ENCODE data around the gene SUN2.
"Not testable (repeated sequence)": the region's sequence is repeated elsewhere in the genome, so short reads cannot be mapped to it uniquely, and the experiment has no call there.

SUN2 gene, protein sequence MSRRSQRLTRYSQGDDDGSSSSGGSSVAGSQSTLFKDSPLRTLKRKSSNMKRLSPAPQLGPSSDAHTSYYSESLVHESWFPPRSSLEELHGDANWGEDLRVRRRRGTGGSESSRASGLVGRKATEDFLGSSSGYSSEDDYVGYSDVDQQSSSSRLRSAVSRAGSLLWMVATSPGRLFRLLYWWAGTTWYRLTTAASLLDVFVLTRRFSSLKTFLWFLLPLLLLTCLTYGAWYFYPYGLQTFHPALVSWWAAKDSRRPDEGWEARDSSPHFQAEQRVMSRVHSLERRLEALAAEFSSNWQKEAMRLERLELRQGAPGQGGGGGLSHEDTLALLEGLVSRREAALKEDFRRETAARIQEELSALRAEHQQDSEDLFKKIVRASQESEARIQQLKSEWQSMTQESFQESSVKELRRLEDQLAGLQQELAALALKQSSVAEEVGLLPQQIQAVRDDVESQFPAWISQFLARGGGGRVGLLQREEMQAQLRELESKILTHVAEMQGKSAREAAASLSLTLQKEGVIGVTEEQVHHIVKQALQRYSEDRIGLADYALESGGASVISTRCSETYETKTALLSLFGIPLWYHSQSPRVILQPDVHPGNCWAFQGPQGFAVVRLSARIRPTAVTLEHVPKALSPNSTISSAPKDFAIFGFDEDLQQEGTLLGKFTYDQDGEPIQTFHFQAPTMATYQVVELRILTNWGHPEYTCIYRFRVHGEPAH

DNA sequence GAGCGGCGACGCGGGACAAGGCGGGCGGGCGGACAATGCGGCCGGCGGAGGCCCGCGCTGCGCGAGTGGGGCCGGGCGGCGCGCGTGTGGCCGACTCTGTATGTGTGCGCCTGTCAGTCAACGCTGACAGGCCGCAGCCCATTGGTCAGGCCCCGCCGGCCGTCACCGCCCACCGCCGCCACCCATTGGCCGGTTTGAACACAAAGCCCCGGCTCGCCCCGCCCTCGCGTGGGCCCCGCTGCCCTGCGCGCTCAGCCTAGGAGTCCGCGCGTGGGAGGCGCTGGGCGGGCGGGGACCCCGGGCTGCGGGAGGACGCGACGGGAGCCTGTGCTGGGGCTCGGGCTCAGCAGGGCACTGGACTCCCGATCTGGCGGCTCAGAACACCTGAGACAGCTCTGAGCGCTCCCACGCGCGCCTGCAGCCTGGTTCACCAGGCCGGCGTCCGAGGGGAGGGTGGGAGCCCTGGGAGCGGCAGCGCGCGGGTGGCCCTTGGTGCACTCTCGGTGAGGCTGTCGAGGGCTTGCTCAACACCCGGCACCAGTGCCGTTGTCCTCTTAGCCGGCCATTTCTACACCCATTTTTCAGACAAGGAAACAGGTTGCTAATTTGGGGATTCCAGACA, at the start of gene SUN2:
Gene SUN2, minus strand, starts transcription at position 88 of the 622 bp plus-strand sequence. CDS start 3,370 bp downstream, outside the sequence.
- in situ Hi-C loops (cut with MboI; ENCODE audit: low sequenced_read_pairs), result no loop called here

DNA sequence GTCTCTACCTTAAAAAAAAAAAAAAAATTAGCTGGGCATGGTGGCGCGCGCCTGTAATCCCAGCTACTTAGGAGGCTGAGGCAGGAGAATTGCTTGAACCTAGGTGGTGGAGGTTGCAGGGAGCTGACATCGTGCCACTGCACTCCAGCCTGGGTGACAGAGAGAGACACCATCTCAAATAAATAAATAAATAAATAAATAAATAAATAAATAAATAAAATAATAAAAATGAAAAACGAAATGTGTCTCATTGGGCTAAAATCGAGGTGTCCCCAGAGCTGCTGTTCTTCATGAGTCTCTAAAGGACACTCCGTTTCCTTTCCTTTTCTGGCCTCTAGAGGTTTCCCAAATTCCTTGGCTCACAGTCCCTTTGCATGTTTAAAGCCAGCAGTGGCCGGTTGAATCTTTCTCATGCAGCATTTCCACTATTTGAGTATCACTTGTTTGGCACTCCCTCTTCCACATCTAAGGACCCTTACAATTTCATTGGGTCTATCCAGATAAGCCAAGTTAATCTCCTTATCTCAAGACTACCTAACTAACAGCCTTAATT, 49.3 kb upstream of the SUN2 start:
- in situ Hi-C loops (cut with MboI; ENCODE audit: low sequenced_read_pairs), result not testable (repeated sequence)

DNA sequence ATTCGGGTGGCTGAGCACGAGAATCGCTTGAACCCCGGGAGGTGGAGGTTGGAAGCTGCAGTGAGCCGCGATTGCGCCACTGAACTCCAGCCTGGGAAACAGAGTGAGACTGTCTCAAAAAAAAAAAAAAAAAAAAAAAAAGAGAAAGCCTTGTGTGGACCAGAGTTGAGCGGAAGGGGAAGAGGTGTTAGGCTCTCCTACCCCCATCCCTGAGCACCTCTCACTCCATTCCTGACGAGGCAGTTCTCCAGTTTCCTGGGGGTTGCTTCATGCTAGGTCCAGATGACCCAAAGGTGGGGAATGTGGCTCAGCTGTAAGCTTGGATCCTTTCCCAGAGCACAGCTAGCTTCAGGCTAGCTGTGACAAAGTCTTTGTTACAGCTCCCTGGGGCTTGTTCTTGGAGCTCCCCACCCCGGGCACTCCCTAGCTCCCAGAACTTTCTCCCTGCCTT, 46.9 kb upstream of the SUN2 start:
- in situ Hi-C loops (cut with MboI; ENCODE audit: low sequenced_read_pairs), result no loop called here

DNA sequence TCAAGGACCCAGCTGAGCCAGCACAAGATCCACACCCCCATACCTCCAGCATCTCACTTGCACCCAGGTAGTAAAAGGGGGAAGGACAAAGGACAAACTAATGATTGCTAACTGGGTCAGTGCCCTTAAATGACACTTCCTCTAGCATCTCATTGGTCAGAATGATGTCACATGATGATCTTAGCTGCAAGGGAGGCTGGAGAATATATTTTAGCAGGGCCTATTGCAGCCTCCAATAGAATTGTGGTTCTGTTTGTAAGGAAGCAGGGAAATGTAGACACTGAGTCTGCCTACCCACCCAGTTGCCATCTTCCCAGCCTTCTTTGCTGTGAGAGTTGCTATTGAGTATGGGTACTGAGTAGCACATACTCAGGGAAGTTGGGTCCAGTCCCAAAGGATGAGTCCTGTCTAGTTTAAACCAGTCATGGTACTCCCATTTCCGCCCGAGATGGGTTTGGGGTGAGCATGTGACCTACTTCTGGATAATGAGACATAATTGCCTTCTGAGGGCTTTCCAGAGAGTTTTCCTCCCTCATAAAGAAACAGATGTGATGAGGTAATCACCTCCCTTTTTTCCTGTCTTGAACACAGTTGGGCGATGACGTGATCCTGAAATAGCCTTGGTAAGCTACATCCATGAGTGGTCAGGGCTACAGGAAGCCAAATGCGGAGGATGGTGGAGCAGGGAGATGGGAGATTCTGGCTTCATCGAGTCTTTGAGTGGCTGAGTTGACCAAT, 43.6 kb upstream of the SUN2 start:
- in situ Hi-C loops (cut with MboI; ENCODE audit: low sequenced_read_pairs), result no loop called here

DNA sequence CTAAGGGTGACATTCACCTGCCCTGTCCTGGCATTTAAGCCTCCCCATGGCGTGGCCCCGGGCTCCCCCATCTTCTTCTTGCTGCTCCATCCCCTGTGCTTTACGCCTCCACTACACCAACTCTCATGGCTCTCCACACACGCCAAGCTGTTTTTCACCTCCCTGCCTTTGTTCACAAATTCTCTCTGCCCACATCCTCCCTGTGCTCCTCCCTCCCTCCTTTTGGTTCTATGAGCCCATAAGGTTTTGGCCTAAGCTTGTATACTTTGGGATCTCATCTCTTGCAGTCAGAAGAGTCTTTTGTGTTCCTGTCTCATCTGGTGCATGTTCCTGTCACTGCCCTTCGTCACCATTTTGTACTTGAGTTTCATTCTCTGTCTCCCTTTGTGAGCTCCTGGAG, 42.7 kb upstream of the SUN2 start:
- in situ Hi-C loops (cut with MboI; ENCODE audit: low sequenced_read_pairs), result no loop called here

DNA sequence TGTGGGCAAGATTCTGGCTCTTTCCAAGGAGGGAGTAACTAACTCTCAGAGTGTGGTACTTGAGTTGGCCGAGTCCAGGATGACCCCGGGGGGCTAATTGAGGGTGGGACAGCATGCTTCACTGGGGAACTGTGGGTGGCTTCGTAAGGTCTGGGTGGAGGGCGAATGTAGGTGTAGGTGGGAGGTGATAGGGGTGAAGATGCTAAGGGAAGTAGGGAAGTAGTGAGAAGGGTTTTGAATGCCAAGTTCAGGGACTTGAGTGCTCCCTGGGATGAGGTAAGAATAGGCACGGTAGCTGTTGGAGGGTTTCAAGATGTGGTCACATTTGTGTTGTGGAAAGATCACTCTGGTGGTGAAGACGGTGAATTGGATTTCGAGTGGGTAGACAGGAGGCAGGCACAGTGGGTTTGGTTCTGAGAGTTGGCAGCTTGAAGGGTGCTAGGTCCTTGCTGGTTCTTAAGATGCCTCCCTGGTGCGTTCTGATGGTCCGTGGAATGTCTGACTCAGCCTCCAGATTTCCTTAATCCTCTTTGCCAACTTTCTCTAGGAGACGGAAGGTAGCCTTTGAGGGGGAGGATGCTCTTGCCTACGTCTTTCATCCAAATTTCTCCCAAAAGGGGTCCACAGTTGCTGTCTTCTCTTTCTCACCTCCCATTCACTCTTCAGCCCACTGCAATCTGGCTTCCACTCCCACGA, 40.6 kb upstream of the SUN2 start:
- in situ Hi-C loops (cut with MboI; ENCODE audit: low sequenced_read_pairs), result no loop called here

DNA sequence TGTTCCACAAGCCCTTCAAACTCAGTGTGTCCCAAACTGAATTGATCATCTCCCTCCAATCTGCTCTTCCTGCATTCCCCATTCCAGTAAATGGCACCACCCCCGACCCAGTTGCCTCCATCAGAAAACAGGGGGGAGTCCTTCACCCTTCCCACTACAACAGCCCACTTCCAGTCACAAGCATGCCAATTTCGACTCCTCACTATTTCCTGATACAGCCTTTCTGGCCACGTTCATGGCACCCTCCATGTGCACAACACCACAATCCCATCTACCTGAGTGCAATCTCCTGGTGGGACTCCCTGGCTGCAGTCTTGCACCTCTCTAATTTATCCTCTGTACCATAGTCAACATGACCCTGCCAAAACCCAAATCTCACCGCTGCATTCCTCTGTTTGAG, 39.8 kb upstream of the SUN2 start:
- in situ Hi-C loops (cut with MboI; ENCODE audit: low sequenced_read_pairs), result no loop called here

DNA sequence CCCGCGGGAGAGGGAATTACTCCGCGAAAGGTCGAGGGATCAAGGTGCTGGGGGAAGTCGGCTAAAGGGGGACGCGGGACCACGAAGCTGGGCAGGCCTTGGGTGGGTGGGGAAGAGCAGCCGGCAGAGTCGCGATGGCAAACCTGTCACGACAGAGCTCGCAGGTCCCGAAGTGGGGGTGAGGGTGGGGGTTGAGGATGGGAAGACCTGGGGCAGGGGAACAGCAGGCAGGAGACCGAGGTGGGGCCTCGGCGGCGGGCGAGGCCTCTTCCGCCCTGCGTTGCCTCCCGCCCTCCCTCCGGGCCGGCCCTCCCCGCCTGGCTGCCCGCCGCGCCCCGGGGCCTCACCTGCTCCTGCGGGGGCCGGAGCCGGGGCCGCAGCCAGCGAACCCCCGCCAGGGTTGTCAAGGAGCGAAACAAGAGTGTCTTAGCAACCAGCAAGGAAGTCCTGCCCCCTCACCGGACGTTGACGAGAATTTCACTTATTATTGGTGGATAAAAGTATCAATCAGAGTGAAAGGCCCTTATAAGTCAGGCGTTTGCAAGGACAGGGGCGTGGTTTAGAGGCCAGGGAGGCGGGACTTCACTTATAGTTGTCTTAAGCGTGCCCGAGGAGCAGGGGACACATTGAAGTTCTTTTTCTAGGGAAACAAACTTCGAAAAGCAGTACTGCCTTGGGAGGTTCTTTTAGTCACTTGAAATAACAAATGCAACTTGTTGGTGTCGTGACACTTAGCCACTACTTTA, 38.1 kb upstream of the SUN2 start, which contains the start of gene DNAL4:
Gene DNAL4, minus strand, starts transcription at position 423 of the 746 bp plus-strand sequence. CDS start 11,412 bp downstream, outside the sequence.
- in situ Hi-C loops (cut with MboI; ENCODE audit: low sequenced_read_pairs), result no loop called here

DNA sequence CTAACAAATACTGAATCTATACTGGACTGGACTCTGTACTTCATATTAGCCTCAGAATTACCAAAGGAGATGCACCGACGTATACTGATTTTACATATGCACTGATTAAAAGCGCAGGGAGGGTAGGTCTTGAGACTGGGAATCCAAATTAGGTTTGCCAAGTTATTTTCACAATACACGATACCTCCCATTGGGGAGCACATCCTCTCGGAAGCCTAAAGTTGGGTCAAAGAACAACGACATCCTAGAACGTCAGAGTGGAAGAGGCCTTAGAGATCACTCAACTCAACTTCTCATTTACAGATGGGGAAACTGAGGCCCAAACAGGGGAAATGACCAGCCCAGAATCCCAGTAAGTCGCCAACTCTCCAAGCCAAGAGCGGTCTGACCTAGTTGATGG, 37.5 kb upstream of the SUN2 start:
- in situ Hi-C loops (cut with MboI; ENCODE audit: low sequenced_read_pairs), result no loop called here

DNA sequence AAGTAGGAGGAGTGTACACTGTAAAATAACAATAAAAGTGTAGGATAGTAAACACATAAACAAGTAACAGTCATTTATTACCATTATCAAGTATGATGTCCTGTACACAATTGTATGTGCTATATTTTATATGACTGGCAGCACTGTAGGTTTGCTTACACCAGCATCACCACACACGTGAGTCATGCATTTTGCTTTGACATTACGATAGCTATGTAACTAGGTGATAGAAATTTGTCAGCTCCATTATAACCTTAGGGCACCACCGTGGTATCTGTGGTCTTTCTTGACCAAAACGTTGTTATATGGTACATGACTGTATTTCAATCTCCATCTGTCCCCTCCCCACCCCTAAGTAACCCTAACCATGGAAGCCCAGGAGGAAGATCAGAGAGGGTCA, 37.0 kb upstream of the SUN2 start:
- in situ Hi-C loops (cut with MboI; ENCODE audit: low sequenced_read_pairs), result no loop called here

DNA sequence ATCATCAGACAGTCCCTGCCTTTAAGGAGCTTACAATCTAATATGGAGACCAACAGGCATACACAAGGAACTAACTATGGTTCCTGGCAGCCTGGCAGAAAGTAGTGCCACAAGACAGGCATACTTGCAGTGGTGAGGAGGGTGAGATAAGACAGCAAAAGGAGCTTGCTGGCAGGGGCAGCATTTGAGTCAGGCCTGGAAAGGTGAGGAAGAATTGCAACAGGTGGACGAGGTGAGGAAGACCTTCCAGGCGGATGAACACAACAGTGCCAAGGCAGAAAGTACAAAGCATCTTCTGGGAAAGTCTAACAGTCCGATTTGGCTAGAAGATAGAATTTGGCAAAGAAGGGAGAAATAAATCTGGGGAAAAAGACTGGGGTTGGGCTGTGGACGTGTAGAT, 33.8 kb upstream of the SUN2 start:
- in situ Hi-C loops (cut with MboI; ENCODE audit: low sequenced_read_pairs), result no loop called here

DNA sequence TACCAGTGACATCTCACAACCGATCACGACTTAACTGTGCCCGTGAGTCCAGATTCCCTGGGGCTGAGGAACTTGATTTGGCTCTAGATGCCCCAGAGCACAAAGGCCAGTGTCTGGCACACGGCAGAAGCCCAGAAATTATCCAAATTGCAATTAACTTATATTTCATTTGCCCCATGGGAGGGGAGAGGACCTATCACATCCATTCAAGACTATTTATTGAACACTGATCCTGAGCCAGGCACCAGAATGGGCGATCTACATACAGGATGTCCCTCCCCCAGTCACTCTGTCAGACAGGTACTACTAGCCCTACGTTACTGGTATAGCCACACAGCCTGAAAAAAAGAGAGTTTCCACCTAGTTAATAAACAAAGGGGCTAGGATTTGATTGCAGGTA, 33.0 kb upstream of the SUN2 start:
- in situ Hi-C loops (cut with MboI; ENCODE audit: low sequenced_read_pairs), result no loop called here

DNA sequence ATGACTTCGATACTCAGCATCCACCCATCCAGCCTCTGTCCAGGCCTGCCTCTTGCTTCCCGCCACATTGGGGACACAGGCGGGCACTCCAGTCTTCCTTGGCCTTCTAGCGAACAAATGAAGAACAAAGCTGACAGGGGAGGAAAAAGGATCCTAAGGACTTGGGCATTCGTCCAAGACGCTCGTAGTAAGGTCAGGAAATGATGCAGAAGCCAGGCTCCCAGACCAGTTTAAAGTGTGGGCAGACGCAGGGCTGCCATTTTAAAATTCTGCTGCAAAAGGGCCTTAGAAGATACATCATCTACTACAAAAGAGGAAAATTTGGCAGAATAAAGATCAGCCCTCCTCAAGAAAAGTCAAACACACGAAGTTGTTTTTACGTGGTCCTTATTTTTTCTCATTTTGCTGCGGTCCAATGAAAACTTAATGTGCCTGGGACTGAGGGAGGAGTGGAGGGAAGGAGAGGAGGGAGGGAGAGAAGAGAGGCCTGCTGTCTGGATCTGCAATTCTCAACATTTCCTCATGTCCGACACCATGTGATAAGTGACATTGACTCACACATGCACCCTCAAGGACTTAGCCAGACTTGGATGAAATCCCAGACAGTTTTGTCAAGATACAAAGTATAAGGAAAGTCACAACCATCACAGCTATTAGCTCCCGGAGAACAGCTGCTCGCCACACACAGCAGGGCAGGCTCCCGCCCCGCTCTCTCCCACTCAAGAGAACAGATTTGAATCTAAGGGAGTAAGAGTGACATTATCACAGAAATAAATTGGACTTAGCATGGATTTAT, 32.4 kb upstream of the SUN2 start:
- in situ Hi-C loops (cut with MboI; ENCODE audit: low sequenced_read_pairs), result no loop called here

DNA sequence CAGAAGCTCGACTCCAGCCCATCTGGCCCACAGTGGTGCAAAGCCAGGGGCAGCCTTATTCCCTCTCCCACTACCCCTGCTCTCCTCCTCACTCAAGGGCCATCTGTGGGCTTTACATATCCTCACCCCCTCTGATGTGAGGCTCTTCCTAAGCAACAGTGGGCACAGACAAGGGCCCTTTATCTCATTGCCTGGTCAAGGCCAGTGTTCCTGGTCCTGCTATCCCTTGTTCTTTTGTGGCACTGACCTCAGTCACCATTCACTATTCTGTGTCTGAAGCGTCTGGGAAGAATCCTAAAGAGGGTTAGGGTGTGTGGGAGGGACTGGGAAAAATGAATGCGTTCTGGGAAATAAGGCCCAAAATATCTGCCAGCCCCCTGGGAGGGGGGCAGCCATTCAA, 30.8 kb upstream of the SUN2 start:
- in situ Hi-C loops (cut with MboI; ENCODE audit: low sequenced_read_pairs), result no loop called here

DNA sequence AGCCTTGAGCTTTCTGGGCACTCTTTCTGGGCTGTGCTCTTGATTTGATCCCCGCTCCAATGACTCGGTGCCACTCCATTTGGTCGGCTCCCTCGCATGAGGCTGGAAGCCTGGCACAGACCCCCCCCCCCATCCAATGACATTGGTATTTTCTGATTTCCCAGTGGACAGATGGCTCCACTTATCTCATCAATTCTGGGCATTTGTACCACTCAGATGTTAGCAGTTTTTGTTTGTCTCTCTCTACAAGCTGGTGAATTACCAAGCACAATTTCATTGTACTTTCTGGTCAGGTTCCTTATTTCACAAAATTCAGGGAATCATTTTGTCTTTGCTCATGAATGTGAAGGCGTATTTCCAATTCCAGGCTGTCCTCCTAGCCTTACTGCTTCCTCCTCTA, 29.1 kb upstream of the SUN2 start:
- in situ Hi-C loops (cut with MboI; ENCODE audit: low sequenced_read_pairs), result no loop called here

DNA sequence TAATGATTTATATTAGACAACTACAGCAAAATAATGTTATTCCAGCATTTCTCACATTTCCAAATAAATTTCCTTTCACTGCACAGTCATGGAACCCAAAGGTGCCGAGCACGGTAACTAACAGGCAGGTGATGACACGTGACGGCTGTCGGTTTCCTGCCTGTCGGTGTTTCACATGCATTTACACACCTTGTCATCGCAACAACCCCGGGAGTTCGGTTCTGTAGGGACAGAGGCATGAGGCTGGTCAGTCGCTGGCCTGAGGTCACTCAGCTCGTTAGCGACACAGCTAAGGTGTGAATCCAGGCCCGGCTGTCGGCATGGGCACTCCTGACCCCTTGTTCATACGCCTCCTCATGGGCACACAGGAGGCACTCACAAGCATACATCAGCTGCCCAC, 28.2 kb upstream of the SUN2 start:
- in situ Hi-C loops (cut with MboI; ENCODE audit: low sequenced_read_pairs), result no loop called here

DNA sequence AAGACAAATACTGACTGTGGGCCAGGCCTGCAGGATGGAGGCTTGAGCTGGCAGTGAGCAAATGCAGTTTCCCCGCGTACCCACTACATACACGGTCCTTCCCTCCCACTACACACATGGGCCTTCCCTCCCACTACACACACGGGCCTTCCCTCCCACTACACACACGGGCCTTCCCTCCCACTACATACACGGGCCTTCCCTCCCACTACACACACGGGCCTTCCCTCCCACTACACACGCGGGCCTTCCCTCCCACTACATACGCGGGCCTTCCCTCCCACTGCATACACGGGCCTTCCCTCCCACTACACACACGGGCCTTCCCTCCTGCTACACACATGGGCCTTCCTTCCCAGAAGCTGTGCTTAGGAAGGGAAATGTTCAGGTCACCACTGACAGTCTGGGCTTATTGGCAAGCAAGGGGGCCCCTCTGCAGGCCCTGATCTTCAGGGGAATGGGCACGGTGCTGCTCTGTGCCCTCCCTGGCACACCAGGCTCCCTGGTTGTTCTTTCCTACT, 27.4 kb upstream of the SUN2 start:
- in situ Hi-C loops (cut with MboI; ENCODE audit: low sequenced_read_pairs), result no loop called here

DNA sequence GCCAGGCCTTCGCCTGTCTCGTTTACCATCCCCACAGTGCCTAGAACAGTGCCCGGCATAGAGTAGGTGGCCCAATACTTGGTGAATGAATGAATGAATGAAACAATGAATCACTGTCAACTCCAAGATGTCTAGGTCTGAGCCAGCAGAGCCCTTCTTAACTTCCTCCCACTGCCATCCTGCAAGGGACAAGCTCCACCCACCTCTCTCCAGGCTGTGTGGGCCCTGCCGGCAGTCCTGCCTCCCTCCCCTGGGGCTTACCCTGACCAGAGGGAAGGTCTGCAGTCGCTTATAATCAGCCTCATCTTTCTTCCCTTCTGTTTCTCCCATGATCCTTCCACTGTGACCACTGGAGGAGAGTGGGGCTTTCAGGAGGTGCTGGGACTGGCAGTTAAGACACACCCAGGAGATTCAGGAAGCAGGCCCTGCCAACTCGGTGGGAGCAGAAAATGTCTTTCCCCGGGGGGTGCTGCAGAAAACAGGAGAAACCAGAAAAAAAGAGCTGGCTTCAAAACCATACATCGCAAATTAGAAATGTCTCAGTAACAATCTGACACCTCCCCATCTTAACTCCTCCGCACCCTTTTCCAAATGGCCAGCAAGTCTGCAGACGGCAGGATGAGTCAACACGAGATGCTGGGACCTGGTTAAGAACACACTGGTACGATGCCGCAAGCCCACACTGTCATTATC, 26.8 kb upstream of the SUN2 start:
- in situ Hi-C loops (cut with MboI; ENCODE audit: low sequenced_read_pairs), result no loop called here

Measured in HL-60/S4 treated with phorbol 12-myristate 13-acetate at 8.2 ng/mL for 4 days and 3 days (cell line).